ENCODE data around the gene RNGTT.
"Not testable (repeated sequence)": the region's sequence is repeated elsewhere in the genome, so short reads cannot be mapped to it uniquely, and the experiment has no call there.

Gene RNGTT

DNA sequence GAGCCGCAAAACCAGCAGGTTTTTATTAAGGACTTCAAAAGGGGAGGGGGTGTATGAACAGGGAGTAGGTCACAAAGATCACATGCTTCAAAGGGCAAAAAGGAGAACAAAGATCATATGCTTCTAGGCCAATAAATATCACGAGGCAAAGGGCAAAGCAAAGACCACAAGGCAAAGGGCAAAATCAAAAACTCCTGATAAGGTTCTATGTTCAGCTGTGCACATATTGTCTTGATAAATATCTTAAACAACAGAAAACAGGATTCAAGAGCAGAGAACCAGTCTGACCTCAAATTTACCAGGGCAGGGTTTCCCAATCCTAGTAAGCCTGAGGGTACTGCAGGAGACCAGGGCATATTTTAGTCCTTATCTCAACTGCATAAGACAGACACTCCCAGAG, 5.8 kb upstream of the RNGTT start:
- not testable (repeated sequence) for DNase-seq

DNA sequence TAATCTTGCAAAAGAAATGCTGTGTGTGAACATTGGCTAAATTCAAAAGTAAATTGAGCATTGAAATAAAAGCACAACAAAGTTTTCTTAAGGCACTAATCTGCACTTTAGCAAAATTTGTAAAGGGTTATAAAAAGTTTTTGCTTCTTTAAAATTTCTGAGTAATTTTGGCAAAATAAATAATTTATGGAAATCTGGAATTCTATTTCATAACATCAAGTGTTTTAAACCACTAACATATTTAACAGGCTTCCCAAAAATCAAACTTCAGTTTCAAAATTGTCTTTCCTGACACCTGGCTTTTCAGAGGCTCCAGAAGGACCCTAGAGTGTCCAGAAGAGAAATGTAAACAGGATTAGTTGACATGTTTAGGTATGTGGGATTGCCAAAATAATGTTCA, 4.5 kb upstream of the RNGTT start:
- DNase-seq: no peak

DNA sequence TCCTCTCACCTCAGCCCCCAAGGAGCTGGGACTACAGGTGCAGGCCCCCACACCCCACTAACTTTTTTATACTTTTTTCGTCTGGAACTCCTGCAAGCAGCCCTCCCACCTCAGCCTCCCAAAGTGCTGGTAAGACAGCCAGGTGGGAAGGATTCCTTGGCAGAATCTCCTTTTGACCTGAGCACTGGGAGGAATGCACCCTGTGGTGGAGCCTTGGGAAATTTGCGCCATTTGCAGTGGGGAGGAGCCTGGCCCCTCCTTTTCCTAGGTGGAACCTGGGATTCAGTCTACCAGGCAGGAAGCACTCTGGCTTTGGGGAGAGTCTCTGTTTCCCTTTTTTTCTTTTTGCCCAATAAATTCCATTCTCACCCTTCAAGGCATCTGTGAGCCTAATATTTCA, 2.3 kb upstream of the RNGTT start:
- DNase-seq: no peak

DNA sequence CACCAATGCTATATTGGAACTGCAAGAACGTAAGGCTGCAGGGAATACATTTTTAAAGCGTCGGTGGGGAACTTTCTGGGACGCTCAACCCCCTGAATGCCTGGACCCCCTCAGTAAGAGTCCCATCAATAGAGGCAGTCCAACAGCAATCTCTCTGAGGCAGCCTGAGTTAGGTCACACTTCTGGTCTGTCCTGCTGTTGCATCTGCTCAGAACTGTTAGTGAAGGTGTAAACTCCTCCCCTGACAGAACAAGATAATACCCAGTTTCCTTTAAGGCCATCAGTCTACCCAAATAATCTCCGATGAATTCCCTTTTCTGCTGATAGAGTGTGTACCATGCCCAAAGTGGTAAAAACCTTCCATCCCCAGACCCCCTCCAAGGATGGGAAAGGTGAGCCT, 1.1 kb upstream of the RNGTT start:
- DNase-seq: no peak

DNA sequence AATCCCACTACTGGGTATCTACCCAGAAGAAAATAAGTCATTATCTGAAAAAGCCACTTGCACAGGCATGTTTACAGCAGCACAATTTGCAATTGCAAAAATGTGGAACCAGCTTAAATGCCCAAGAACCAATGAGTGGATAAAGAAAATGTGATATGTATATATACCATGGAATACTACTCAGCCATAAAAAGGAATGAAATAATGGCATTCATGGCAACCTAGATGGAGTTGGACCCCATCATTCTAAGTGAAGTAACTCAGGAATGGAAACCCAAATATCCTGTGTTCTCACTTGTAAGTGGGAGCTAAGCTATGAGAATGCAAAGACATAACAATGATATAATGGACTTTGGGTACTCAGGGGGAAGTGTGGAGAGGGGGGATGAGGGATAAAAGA, 4.6 kb downstream of the RNGTT start:
- DNase-seq: no peak

DNA sequence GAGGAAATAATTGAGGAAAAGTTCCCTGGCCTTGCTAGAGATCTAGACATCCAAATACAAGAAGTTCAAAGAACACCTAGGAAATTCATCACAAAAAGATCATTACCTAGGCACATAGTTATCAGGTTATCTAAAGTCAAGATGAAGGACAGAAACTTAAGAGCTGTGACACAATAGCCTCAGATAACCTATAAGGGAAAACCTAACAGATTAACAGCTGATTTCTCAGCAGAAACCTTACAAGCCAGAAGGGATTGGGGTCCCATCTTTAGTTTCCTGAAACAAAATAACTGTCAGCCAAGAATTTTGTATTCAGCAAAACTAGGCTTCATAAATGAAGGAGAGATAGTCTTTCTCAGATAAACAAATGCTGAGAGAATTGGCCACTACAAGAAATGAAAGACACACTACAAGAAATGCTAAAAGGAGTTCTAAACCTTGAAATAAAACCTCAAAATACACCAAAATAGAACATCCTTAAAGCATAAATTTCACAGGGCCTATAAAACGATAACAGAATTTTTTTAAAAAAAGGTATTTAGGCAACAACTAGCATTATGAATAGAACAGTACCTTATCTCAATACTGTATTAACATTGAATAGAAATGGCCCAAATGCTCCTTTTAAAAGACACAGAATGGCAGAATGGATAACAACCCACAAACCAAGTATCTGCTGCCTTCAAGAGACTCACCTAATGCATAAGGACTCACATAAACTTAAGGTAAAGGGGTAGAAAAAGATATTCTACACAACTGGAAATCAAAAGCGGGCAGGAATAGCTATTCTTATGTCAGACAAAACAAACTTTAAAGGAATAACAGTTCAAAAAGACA, 9.7 kb downstream of the RNGTT start:
- DNase-seq: no peak

DNA sequence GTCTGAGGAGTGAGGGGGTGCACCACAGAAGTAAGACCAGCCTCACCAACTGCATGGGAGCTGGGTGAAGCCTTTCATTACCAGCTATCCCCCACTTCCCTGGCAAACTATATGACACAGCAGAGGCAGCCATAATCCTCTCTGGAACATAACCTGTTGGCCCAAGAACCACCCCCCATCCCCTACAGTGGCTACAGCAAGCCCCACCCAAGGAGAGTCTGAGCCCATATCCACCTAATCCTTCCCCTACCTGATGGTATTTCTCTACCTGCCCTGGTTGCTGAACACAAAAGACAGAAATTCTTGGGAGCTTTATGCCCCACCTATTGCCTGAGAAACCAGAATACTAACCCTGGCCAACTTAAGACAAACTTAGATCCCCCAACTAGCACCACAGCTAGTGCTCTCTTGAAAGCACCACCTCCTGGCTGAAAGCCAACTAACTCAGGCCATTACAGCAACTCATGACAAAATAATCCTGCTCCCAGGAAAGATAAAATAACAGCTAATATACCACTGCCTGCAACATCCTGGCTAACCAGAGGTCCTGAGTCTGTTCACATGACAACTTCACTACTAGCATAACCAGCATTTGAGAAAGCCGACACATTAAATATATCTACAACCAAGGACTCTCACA, 11.2 kb downstream of the RNGTT start:
- peak; percentile 39 for DNase-seq

DNA sequence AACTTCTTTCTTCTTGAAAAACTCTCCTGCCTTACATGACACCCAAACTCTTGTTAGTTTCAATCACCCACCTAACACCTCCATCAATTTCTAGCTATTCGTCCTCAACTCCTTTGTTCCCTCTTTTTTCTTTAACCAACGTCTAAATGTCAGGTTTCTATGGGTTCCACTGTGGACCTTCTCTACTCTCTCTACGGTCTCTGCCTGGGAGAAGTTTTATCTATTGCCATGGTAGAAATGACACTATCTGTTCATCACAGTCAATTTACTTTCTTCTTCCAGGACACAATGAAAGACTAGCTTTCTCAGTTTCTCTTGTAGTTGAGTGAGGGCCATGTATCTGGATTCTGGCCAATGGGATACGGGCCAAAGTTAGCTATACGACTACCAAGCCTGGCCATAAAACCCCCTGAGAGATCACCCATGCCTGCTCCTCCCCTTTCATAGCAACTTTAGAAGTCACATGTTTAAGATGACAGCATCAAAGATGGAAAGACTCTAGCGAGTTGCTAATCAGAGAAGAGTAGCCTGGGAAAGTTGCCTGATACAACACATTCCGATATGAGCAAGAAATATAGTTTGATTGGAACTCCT, 17.9 kb downstream of the RNGTT start:
- no peak for DNase-seq

DNA sequence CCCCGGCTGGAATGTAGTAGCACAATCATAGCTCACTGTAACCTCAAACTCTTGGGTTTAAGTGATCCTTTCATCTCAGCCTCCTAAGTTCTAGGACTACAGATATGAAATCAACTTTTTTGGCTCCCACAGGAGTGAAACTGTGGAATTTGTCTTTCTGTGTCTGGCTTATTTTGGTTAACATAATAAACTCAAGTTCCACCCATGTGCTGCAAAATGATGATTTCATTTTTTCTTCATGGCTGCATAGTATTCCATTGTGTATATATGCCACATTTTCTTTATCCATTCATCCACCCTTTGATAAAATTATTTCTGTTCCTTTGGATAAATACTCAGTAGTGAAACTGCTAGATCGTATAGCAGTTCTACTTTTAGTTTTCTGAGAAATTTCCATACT, 29.9 kb downstream of the RNGTT start:
- no peak for DNase-seq

DNA sequence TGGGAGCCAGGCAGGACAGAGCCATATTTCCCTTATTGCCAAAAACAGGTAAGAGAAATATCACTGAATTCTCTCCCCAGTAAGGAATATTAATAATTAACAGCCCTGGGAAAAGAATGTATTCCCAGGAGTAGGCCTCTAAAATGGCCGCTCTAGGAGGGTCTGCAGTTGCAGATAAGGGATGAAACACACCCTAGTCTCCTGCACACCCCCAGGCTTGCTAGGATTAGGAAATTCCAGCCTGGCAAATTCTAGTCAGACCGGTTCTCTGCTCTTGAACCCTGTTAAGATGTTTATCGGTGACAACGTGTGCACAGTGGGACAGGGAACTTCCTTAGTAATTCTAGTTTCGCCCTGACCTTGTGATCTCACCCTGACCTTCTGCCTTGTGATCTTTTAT, 31.4 kb downstream of the RNGTT start:
- not testable (repeated sequence) for DNase-seq

DNA sequence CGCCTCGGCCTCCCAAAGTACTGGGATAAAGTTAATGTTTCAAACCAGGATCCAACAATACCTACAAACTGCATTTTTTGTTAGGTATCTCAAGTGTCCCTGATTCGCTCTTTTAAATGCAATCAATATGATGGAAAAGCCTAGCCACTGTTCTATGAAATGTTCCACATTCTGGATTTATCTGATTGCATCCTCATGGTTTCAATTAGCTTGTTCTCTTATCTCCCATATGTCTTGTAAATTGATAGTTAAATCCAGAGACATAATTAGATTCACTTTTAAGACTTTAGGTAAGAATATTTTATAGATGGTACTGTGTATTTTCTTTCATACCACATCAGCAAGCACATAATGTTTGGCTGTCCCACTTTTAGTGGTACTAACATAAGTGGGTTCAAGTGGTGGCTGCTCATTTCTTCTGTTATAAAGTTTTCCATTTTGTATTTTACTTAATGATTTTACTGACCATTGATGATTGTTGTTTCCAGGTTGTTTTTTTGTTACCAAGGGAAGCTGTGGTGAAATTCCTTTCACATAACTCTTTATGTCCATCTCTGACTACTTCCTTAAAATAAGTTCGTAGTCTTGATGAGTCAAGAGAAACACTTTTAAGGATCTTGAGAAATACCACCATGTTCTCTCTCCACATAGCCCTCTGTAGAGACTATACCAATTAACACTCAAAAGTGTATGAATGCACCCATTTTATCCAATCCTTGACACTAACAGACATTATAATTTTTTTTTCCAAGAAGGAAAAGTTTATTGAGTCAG, 40.5 kb downstream of the RNGTT start:
- DNase-seq: peak; percentile 20

DNA sequence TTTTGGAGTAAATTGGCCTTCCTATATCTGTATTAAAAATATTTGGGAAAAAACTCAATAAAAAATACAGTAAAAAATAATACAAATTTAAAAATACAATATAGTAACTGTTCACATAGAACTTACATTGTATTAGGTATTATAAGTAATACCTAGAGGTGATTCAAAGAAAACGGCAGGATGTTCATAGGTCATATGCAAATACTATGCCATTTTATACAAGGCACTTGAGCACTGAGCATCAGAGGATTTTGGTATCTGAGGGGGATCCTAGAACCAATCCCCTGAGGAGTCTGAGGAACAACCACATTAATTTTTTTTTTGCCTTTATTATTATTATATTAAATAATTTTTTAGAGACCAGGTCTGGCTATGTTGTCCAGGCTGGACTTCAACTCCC, 41.7 kb downstream of the RNGTT start:
- no peak for DNase-seq

DNA sequence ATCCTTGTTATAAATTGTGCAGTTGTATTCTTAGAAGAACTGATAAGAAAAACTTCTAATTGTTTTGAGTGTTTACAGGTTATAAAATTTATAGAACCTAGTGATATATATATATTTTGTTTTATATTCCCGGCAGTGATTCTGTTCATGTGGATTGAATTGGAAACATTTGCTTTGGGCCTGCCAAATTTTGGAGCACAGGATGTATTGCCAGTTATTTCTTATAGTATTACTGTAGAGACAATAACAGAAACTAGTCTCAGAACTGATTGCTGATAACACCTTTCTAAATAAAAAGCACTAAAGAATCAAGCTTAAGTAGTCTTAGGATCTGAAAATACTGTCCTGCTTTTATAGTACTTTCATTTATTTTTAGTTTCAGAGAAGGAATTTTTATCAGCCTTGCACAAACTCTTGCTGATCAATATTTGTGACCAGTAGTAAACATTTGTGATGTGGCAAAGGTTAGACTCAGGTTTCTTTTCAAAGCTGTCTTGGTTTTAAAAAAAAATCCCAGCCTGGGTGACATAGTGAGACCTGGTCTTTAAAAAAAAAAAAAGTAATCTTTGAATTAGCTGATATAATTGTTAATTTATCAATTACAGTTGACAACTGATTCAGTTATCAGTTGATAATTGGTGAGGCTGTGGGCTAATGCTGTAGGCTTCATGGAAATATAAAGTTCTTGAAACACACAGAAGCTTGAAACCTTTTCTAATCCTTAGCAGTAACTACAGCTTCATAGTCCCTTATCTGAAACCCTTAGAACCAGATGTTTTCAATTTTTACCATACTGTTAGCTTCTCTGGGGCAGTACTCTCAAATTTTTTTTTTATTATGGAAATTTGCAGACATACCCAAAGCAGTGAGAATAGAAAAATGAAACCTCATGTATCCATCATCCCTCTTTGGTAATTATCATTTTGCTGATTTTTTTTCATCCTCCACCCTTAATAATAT, 42.4 kb downstream of the RNGTT start:
- no peak for DNase-seq

DNA sequence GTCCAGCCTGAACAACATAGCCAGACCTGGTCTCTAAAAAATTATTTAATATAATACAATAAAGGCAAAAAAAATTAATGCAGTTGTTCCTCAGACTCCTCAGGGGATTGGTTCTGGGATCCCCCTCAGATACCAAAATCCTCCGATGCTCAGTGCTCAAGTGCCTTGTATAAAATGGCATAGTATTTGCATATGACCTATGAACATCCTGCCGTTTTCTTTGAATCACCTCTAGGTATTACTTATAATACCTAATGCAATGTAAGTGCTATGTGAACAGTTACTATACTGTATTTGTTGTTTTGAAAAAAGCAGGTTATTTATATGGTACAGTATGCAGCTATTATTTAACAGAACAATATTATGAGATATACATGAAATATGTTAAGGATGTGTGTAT, 43.3 kb downstream of the RNGTT start:
- no peak for DNase-seq

DNA sequence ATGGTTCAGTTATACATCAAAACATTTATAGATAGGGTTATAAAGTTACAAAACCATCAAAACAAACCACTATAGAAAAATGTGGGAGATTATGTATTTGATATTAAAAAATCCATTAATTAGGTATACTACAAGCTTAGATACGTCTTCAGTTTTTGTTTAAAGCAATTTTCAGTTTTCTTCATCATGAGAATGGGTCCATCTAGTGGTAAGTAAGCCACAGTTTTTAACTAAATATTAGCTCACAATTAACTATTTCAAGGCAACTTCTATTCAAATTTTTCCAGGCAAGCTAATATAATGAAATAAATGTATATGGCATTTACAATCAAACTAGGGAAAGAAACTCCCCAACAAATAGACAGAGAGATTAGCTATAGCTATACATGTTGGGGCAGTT, 44.4 kb downstream of the RNGTT start:
- DNase-seq: no peak

DNA sequence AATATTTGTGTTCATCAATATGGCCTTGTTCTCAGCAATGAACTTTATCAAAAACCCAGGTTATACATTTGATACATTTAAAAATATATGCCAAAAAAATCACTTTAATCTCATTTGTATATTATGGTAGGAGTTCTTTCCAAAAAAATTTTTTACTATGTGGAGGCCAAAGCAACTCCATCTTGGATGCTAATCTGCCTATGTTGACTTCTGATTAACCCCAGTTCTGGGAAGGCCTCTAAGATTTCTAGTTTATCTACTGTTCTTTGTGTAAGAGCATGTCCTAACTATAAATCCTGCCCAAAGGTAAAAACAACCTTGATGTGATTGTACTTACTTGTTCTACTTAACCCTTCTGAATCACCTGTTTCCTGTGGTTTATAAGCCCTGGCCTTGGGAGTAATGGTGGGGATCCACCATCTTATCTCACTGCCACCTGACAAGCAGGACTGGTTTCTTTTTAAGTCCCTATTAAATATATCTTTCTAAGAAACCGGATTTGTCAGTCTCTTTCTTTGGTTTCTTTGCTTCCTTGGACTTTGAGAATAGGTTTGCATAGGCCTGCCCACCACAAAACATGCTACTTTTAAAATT, 46.7 kb downstream of the RNGTT start:
- DNase-seq: no peak

DNA sequence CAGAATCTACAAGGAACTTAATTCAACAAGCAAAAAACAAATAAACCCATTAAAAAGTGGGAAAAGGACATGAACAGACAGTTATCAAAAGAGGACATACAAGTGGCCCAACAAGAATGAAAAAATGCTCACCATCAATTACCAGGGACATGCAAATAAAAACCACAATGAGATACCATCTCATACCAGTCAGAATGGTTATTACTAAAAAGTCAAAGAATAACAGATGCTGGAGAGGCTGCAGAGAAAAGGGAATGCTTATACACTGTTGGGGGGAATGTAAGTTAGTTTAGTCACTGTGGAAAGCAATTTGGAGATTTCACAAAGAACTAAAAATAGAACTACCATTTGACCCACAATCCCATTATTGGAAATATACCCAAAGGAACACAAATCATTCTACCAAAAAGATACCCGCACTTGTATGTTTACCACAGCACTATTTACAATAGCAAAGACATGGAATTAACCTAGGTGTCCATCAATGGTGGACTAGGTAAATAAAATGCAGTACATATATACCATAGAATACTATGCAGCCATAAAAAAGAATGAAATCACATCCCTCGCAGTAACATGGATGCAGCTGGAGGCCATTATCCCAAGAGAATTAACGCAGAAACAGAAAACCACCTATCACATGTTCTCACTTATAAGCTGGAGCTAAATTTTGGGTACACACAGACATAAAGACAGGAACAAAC, 48.4 kb downstream of the RNGTT start:
- peak; percentile 14 for DNase-seq

DNA sequence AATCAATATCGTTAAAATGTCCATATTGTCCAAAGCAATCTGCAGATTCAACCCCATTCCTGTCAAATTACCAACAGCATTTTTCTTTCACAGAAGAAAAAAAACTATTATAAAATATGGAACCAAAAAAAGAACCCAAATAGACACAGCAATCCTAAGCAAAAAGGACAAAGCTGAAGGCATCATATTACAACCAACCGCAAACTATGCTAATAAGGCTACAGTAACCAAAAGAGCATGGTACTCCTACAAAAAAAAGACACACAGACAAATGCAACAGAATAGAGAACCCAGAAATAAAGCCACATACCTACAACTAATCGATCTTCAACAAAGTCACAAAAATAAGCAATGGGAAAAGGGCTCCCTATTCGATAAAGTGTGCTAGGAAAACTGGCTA, 49.2 kb downstream of the RNGTT start:
- no peak for DNase-seq

DNA sequence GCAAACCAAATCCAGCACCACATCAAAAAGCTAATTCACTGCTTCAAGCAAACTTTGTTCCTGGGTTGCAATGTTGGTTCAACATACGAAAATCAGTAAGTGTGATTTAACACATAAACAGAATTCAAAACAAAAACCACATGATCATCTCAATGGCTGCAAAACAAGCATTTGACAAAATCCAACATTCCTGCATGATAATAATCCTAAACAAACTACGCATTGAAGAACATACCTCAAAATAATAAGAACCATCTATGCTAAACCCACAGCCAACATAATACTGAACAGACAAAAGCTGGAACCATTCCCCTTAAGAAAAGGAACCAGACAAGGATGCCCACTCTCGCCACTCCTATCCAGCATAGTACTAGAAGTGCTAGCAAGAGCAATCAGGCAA, 49.9 kb downstream of the RNGTT start:
- DNase-seq: no peak

DNA sequence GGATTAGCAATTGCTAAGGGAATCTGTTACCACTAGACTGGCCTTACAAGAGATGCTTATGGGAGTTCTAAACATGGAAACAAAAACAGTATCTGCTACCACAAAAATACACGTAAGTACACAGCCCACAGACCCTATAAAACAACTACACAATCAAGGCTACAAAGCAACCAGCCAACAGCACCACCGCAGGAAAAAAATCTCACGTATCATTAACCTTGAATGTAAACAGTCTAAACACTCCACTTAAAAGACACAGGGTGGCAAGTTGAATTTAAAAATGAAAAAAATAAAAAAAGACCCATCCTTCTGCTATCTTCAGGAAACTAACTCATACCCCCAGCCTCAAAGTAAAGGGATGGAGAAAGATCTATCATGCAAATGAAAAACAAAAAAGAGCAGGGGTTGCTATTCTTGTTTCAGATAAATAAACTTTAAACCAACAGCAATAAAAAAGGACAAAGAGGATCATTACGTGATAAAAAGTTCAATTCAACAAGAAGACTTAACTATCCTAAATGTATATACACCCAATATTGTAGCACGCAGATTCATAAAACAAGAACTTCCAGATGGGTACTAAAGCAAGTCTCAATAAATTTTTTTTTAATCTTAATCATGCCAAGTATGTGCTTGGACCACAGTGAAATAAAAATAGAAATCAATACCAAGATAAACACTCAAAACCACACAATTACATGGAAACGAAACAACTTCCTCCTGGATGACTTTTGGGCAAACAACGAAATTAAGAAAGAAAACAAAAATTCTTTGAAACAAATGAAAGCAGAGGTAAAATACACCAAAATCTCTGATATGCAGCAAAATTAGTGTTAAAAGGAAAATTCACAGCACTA, 52.3 kb downstream of the RNGTT start:
- no peak for DNase-seq

All from EL (cell line).